Keratinocyte (primary cell): ENCODE data around the gene AGPS. TPM values are rescaled to one million over a fixed set of nuclear protein-coding genes. Genes with fewer than 3 reads are reported as not detected.

Source experiments
- DNase-seq: peaks from one replicate; pipeline ENCODE4 v3.0.0-alpha.2; 2011; ENCODE audit warnings: low read depth, missing footprints, low spot score
- FAIRE-seq: peaks from 2 replicates; lab custom pipeline; 2011; peaks lifted over from hg19 to GRCh38; lab: Jason Lieb, UNC
- H2AFZ ChIP-seq: 2 replicates; pipeline ENCODE4 v1.6.0; 2012; ENCODE audit warnings: low read length, control low read depth, inconsistent platforms; ENCODE audit not compliant: control insufficient read depth
- H3K27ac ChIP-seq: 2 replicates; pipeline ENCODE4 v1.5.1; 2011; ENCODE audit warnings: low read length; ENCODE audit not compliant: control insufficient read depth, insufficient read depth
- H3K27me3 ChIP-seq: 3 replicates; pipeline ENCODE4 v1.6.0; 2011; ENCODE audit warnings: low read length; ENCODE audit not compliant: control insufficient read depth, insufficient read depth; ENCODE audit errors: extremely low read depth
- H3K36me3 ChIP-seq, 2 experiments: 2 replicates in 1 of 2; 3 replicates in 1 of 2; pipeline ENCODE4 v1.5.1; 2011; ENCODE audit warnings: low read length in 2 of 2, mild to moderate bottlenecking in 1 of 2; ENCODE audit not compliant: control insufficient read depth in 2 of 2, insufficient read depth in 2 of 2; ENCODE audit errors: extremely low read depth in 1 of 2
- H3K4me1 ChIP-seq: 3 replicates; pipeline ENCODE4 v1.5.1; 2011; ENCODE audit warnings: low read length; ENCODE audit not compliant: control insufficient read depth, insufficient read depth; ENCODE audit errors: extremely low read depth
- H3K4me2 ChIP-seq: 3 replicates; pipeline ENCODE4 v1.6.0; 2011; ENCODE audit warnings: low read depth, low read length; ENCODE audit not compliant: control insufficient read depth, insufficient read depth; ENCODE audit errors: extremely low read depth
- H3K4me3 ChIP-seq, 3 experiments: fragments of 200-600 bp in 1 of 3; sonication (generic) in 1 of 3; 2 replicates in 2 of 3; 3 replicates in 1 of 3; pipeline ENCODE4 v1.5.1; 2011 to 2016; ENCODE audit warnings: low read length in 3 of 3, mild to moderate bottlenecking in 3 of 3, control low read depth in 2 of 3, inconsistent platforms in 1 of 3, low read depth in 1 of 3, mixed read lengths in 1 of 3, mixed run types in 1 of 3, moderate library complexity in 1 of 3; ENCODE audit not compliant: control insufficient read depth in 2 of 3, insufficient read depth in 2 of 3; ENCODE audit errors: extremely low read depth in 1 of 3
- H3K79me2 ChIP-seq: 2 replicates; pipeline ENCODE4 v1.6.0; 2012; ENCODE audit warnings: low read length; ENCODE audit not compliant: control insufficient read depth, insufficient read depth
- H3K9ac ChIP-seq: 3 replicates; pipeline ENCODE4 v1.6.0; 2011; ENCODE audit warnings: low read length; ENCODE audit not compliant: control insufficient read depth, insufficient read depth; ENCODE audit errors: extremely low read depth
- H3K9me1 ChIP-seq: 3 replicates; pipeline ENCODE4 v1.6.0; 2011; ENCODE audit warnings: low read length; ENCODE audit not compliant: control insufficient read depth, insufficient read depth; ENCODE audit errors: extremely low read depth
- H3K9me3 ChIP-seq: 2 replicates; pipeline ENCODE4 v1.5.1; 2012; ENCODE audit warnings: low read depth, low read length; ENCODE audit not compliant: control insufficient read depth
- H4K20me1 ChIP-seq: 3 replicates; pipeline ENCODE4 v1.6.0; 2011; ENCODE audit warnings: low read length; ENCODE audit not compliant: control insufficient read depth, insufficient read depth; ENCODE audit errors: extremely low read depth
- EZH2 ChIP-seq: IDR thresholded peaks from one replicate; pipeline ENCODE4 v1.6.1; 2012; ENCODE audit warnings: inconsistent platforms, mild to moderate bottlenecking, low read length, moderate library complexity
- dilution Hi-C: fragments of 300-500 bp; cut with MboI; formaldehyde crosslinking; loops from one replicate; pipeline ENCODE4 v1.7.0; 2020; ENCODE audit warnings: low sequenced_read_pairs; ENCODE audit not compliant: extremely low pct_ligation_motif_present
- polyA plus RNA-seq, 5 experiments: library from polyadenylated mRNA; depleted of rRNA in 3 of 5; stranded (reverse) in 3 of 5; stranded (forward) in 1 of 5; unstranded in 1 of 5; fragments of >200 nt; gene quantifications; 1 replicate in 1 of 5; 2 replicates in 3 of 5; 3 replicates in 1 of 5; pipeline versions ENCODE4 v1.2.1 to v1.2.3, GENCODE V29; 2011 to 2012; ENCODE audit warnings: missing spikeins in 2 of 5, low read depth in 1 of 5, low replicate concordance in 1 of 5
- TF ChIP-seq, protein P1 (sequence below), 3 experiments: IDR thresholded peaks in 1 of 3; conservative IDR thresholded peaks in 1 of 3; optimal IDR thresholded peaks in 1 of 3; 2 replicates in 2 of 3; 3 replicates in 1 of 3; pipeline versions ENCODE3 to v1.5.1; 2011; ENCODE audit warnings: low read length in 3 of 3, mild to moderate bottlenecking in 3 of 3, moderate library complexity in 2 of 3, control low read depth in 1 of 3, inconsistent platforms in 1 of 3; ENCODE audit not compliant: insufficient read depth in 2 of 3; ENCODE audit errors: extremely low read depth in 1 of 3

Gene AGPS
- polyA plus RNA-seq, 1 donor (not counting 4 experiments of a cell fraction or from before 2014, with no cell fraction given): 28.0 TPM

DNA sequence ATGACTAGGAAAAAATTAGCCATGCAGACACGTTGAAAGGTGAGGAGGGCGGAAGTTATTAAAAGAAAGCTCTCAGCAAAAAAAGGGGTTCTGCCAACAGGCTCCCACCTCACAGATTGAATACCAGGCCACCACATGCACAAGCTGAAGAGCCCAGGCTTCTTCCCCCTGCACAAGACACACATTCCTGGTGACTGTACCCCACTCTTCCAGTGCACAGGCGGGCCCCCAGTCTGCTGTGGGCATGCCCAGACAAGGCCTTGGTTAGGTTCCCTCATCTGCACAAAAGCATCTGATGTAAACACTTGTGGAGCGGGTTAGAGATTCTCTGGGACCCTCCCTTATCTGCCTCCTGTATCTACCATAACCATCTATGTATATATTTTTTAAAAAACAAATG, 81.7 kb downstream of the AGPS start:
- Histone ChIP-seq H2AFZ (peak overlapping the region; percentile 13), H3K4me1 (peaks cover 17% of the 10 kb centered on the region), H4K20me1 (no peaks in the 10 kb centered on the region), H3K79me2 (no peaks in the 10 kb centered on the region), H3K27me3 (no peaks in the 10 kb centered on the region), H3K4me2 (peak overlapping the region; percentile 61), H3K4me3 (peak overlapping the region in 2 of 3 experiments; percentile 7 to 47), H3K9me3 (no peaks in the 10 kb centered on the region), H3K36me3 (peaks cover 0 to 3% of the 10 kb centered on the region in 2 experiments), H3K9me1 (no peaks in the 10 kb centered on the region), H3K27ac (peak overlapping the region; percentile 42), H3K9ac (no peak overlapping the region)
- no peak for TF ChIP-seq EZH2
- TF ChIP-seq, protein P1, sequence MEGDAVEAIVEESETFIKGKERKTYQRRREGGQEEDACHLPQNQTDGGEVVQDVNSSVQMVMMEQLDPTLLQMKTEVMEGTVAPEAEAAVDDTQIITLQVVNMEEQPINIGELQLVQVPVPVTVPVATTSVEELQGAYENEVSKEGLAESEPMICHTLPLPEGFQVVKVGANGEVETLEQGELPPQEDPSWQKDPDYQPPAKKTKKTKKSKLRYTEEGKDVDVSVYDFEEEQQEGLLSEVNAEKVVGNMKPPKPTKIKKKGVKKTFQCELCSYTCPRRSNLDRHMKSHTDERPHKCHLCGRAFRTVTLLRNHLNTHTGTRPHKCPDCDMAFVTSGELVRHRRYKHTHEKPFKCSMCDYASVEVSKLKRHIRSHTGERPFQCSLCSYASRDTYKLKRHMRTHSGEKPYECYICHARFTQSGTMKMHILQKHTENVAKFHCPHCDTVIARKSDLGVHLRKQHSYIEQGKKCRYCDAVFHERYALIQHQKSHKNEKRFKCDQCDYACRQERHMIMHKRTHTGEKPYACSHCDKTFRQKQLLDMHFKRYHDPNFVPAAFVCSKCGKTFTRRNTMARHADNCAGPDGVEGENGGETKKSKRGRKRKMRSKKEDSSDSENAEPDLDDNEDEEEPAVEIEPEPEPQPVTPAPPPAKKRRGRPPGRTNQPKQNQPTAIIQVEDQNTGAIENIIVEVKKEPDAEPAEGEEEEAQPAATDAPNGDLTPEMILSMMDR (optimal IDR thresholded peaks at IDR 0.05 in 1 of 3, IDR thresholded peaks at IDR 0.05 in 1 of 3, conservative IDR thresholded peaks at IDR 0.05 in 1 of 3; ENCODE audit: extremely low read depth in 1 of 3, insufficient read depth in 2 of 3, low read length in 3 of 3): no peak
- DNase-seq (peak; percentile 76), FAIRE-seq (peak; percentile 75)
- dilution Hi-C loops: no loop called here

DNA sequence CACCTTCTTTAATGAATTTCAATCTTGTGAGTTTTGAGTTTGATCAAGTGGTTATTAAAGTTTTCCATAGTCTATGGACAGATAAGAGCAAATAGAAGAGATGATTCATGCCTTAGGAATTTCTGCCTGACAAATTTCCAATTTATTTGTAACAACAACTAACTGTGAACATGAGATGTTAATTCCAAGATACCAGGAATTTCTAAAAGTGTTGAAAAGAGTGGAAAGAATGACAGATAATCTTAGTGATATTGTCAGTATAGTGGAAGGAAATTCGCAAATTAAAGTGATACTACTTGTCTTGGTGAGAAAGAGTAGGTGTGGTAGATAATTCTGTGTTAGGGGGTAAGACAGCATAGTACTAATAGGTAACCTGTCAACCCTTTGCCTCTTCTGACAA, 82.4 kb downstream of the AGPS start:
- FAIRE-seq (peak; percentile 41), DNase-seq (peak; percentile 42)
- H3K27me3 ChIP-seq: no peaks in the 10 kb centered on the region
- peak overlapping the region in 1 of 3 experiments; percentile 47 for H3K4me3 ChIP-seq
- H3K4me1 ChIP-seq: peaks cover 17% of the 10 kb centered on the region
- H2AFZ ChIP-seq: no peak overlapping the region
- H3K9ac ChIP-seq: no peak overlapping the region
- peaks cover 0 to 3% of the 10 kb centered on the region in 2 experiments for H3K36me3 ChIP-seq
- H3K4me2 ChIP-seq: peak overlapping the region; percentile 61
- dilution Hi-C loops: no loop called here
- no peaks in the 10 kb centered on the region for H4K20me1 ChIP-seq
- TF ChIP-seq, protein P1 (optimal IDR thresholded peaks at IDR 0.05 in 1 of 3, IDR thresholded peaks at IDR 0.05 in 1 of 3, conservative IDR thresholded peaks at IDR 0.05 in 1 of 3; ENCODE audit: extremely low read depth in 1 of 3, insufficient read depth in 2 of 3, low read length in 3 of 3): no peak
- no peak for TF ChIP-seq EZH2
- H3K9me1 ChIP-seq: no peaks in the 10 kb centered on the region
- peak overlapping the region; percentile 42 for H3K27ac ChIP-seq
- no peaks in the 10 kb centered on the region for H3K9me3 ChIP-seq
- H3K79me2 ChIP-seq: no peaks in the 10 kb centered on the region
